ENCODE data around the gene GIMAP6. TPM values are rescaled to one million over a fixed set of nuclear protein-coding genes. Genes with fewer than 3 reads are reported as not detected.

The GIMAP6 gene
- total RNA-seq, 4 donors from 2014 or later, result 17.7 to 73.6 (median 45.0) TPM

Other genes starting within 250 kb of the GIMAP6 start
- gene GIMAP8, start 181.8 kb downstream of the GIMAP6 start, total RNA-seq, result 10 to 100 TPM in 3 of 4 donors, 1 to 10 TPM in 1; 7.5 to 34.5 (median 20.0) TPM
- gene GIMAP7, start 117.5 kb downstream of the GIMAP6 start, total RNA-seq, result 10 to 100 TPM; 12.4 to 35.2 (median 24.0) TPM
- 10 to 100 TPM; 22.1 to 78.6 (median 41.3) TPM for gene GIMAP4, start 65.0 kb downstream of the GIMAP6 start, total RNA-seq
- 10 to 100 TPM in 2 of 4 donors, 1 to 10 TPM in 2; 6.7 to 32.4 (median 10.4) TPM for gene GIMAP2, start 53.3 kb upstream of the GIMAP6 start, total RNA-seq
- gene GIMAP1, start 84.2 kb upstream of the GIMAP6 start, total RNA-seq, result 10 to 100 TPM in 2 of 4 donors, 1 to 10 TPM in 2; 6.7 to 23.6 (median 9.6) TPM
- 10 to 100 TPM; 25.3 to 80.6 (median 39.0) TPM for gene GIMAP5, start 105.0 kb upstream of the GIMAP6 start, total RNA-seq
- 10 to 100 TPM; 10.4 to 36.0 (median 18.9) TPM for gene TMEM176B, start 168.0 kb upstream of the GIMAP6 start, total RNA-seq
- gene TMEM176A, start 168.4 kb upstream of the GIMAP6 start, total RNA-seq, result 10 to 100 TPM in 2 of 4 donors, 1 to 10 TPM in 2; 3.7 to 34.0 (median 14.7) TPM
- gene AOC1, start 220.1 kb upstream of the GIMAP6 start, total RNA-seq, result under 1 TPM in 2 of 4 donors, not detected in 2; 0.22 to 0.71 TPM